K562 (cell line): ENCODE data around the gene ZSWIM4.

Experiments used
- EZH2 ChIP-seq: IDR thresholded peaks from 2 replicates; pipeline ENCODE4 v1.6.1; 2012; ENCODE audit warnings: low read depth, mild to moderate bottlenecking, inconsistent platforms, low read length, borderline replicate concordance
- HEY1 ChIP-seq: fragments of 250-450 bp; sonication (Bioruptor Pico); IDR thresholded peaks from 2 replicates; pipeline ENCODE4 v1.5.0; 2020; ENCODE audit warnings: mild to moderate bottlenecking, moderate library complexity, borderline replicate concordance
- NR1H2 ChIP-seq: sonication (generic); formaldehyde crosslinking; IDR thresholded peaks from 2 replicates; pipeline ENCODE4 v1.4.0; 2020; ENCODE audit warnings: mild to moderate bottlenecking, missing genetic modification reagents
- SMARCB1 ChIP-seq: IDR thresholded peaks from 2 replicates; pipeline ENCODE4 v1.6.1; 2011; ENCODE audit warnings: improper control_type of control experiment, low read depth; ENCODE audit not compliant: insufficient read length

GRCh38 chr19:13784731-13785452 lies 10.4 kb upstream of the ZSWIM4 start:
- TF ChIP-seq HEY1 (CRISPR knock-in tag) (no peak), EZH2 (no peak), NR1H2 (CRISPR knock-in tag) (no peak), SMARCB1 (no peak)
